HG03378 (cell line): Measurements from ENCODE around the gene PGS1.

ENCODE experiments used
- ATAC-seq: cut with Tn5 transposase; IDR thresholded peaks from one replicate; pipeline ENCODE4 v1.9.1; 2021; ENCODE audit warnings: mild to moderate bottlenecking, moderate library complexity; ENCODE audit not compliant: unreplicated experiment

The PGS1 gene

DNA sequence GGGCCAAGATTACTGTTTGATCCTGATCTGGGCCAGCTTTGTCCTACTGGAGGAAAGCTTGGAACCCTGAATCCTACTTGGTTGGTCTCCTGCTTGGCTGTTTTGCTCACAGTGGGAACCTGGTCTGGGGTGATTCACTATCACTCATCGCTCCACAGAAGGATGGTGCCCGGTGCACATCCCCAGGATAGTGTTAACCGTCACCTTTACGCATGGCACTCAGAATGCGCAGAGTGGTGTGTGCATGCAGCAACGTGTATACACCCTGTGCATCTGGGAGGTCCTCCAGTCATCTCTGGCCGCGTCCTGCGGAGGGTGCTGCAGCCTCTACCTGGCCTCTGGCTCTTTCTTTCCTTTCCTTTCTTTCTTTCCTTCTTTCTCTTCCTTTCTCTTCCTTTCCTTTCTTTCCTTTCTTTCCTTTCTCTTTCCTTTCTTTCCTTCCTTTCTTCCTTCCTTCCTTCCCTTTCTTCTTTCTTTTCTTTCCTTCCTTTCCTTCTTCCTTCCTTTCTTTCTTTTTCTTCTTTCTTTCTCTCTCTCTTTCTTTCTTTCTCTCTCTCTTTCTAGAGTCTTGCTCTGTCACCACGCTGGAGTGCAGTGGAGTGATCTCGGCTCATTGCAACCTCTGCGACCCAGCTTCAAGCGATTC is 31.7 kb upstream of the PGS1 start:
- no peak for ATAC-seq

DNA sequence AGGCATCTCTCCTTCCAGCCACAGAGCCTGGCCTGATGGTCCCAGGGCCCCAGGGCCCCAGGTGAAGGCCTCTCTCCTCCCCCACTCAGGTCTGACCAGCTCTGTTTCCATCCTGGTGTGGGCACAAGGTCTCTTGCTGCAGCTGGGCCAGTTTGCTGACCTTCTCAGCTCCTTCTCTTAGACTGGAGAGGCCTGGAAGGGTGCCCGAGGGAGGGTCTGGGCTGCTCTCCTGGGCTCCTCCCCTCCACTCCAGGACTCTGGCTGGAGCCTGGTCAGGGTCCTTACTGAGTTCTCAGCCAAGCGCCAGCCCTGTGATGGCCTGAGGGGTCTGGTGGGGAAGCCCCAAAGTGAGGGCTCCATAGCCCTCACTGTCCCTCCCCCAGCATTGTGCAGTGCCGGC is 31.0 kb upstream of the PGS1 start:
- ATAC-seq: no peak

DNA sequence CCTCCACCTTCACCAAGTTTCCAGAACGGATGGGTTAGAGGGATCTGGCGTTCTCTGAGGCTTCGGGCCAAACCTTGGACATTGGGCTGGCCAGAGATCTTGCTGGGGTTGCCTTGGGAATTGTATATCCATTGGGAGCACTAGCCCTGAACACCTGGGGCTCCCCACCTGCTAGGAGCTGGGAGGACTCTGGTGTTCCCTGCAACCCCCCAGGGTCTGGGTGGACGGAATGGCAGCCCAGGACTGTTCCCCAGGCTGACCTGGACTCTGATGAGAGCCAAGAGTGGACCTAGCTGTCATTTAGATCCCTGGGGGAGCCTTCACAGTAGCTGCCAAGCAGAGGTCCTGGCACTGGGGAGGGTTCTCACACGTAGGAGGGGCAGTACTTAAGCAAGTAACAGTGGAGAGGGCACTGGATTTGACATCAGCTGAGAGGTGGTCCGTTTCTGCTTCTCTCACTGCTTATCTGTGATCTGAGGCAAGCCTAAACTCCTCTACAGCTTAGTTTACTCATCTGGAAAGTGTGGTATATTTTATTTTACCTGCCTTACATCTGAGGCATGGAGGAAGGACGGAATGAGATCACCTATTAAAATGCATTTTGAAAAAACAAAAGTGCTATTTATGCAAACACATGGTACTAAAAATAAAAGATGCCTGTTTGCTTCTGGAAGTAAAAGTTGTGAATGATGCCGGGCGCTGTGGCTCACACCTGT is 30.2 kb upstream of the PGS1 start:
- no peak for ATAC-seq

DNA sequence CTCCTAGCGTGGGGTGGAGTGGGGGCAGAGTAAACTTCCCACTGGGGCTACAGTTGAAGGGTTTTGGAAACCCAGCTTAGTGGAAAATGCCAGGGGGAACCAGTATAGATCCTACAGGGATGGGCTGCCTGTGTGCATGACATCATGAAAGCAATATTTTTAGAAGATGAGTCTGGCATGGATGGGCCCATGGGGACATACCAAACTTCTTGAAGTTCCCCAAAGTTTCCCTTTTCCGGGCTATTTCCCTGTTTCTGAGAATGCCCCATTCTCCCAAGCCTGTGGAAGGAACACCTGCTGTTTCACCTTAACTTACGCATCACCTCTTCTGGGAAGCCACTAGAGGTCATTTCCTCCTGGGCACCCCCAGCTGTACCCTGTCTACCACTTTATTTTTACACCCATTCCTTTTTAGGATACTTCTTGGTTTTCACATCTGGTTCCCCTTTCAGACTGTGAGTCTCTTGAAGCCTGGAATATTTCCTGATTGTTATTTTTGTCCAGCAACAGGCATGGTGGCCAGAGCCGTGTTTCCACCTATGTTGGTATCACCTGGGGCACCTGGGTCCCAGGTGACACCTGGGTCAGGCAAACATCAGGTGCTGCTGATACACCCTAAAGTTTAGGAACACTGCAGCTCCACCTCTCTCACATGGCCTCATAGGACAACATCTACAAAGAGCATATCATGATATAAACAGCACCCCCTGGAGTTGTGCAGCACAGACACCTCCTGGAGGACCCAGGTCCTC is 28.4 kb upstream of the PGS1 start:
- no peak for ATAC-seq

DNA sequence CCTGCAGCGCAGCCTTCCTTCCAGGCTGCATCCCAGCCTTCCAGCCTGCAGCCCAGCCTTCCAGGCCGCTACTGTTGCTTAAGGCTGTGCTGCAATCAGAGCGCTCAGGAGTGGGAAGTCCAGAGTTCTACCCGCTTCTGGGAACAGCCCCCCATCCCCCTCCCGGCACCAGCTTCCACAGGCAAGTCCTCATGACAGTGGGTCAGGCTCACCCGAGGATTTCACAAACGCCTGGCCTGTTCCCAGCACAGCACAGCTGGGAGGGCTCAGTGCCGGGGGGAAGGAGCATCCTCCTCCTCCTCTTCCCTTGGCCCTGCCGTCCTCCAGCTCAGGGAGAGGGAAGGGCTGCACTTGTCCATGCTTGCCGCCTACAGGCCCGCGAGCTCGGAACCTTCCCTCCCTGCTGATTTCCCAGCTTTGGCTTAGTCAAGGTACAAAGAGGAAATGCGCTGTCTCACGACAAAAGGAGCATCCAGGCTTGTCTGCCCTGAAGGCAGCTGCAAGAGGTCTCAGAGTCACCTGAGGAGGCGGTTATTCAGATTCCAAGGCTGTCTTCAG is 26.9 kb upstream of the PGS1 start:
- ATAC-seq: no peak

DNA sequence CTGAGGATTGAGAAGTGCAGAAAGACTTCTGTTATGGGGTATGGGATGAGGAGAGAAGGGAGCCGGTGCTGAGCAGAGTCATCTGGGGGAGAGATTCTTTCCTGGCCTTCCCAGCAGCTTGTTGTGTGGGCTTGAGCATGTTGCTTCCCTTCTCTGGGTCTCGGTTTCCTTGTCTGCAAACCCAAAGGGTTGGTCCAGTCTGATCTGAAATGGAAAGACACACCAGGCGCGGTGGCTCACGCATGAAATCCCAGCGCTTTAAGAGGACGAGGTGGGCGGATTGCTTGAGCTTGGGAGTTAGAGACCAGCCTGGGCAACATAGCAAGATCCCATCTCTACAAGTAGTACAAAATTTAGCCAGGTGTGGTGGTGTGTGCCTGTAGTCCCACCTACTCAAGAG is 24.6 kb upstream of the PGS1 start:
- no peak for ATAC-seq

DNA sequence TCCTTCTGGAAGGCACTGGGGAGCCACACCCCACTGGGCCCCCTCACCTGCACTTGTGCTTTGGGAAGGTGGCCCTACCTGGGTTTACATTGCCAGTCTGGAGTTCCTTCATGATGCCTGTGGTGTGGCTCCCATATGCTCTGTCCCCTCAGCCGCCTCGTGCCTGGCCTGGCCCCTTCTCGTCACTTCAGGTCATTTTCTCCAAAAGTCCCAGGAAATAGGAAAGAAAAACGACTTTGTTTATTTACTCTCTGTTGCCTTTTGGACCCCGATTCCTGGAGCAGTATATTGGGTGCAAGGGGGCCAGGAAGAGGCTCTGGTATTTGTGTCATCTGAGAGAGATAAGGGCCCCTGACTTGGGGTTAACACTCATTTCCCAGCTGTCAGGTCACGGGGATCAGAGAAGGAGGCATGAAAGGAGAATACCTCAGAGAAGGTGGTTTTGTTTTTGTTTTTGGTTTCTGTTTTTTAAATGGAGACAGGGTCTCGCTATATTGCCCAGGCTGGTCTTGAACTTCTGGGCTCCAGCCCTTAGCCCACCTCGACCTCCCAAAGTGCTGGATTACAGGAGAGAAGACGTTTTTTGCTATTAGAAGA is 23.3 kb upstream of the PGS1 start:
- ATAC-seq: no peak

DNA sequence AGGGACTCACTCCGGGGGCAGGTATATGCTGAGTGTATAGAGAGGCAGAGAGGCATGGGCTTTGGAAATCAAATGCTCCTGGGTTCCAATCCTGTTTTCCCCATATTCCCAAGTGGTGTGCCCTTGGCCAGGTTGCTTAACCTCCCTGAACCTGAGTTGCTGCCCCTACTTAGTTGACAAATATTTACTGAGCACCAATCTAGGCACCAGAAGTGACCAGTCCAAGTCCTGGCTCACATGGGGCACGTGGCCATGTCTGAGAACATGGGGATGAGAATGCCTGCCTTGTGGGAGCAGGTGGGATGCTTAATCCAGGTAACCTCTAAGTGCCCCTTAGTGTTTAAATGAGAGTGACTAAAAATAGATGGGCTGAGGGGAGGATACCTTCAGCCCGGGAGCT is 22.7 kb upstream of the PGS1 start:
- ATAC-seq: no peak

DNA sequence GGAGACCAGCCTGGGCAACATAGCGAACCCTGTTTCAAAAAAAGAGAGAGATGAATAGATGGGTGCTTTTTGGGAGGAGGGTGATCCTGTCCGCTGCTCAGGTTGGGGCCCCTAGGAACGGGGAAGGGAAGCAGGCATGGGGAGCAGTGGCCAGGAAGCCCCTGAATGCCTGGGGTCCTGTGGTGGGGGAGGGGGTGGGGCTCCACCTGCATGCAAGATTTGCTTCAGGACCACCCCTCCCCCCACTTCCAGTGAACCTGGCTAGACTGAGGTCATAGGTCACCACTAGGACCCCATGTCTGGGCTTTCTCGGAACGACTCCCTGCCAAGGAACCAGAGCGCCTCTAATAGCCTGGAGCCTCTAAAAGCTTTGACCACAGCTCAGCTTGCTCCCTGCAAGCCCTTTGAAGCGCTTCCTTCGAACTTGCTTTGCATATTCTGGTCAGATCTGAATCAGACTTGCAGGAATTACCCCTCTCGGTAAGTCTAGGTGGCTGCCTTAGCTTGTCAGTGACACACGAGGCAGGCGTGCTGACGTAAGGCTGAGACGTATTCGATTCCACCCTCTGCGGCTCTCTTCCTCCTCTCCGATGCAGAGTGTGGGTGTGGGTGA is 22.2 kb upstream of the PGS1 start:
- ATAC-seq: peak; percentile 71

DNA sequence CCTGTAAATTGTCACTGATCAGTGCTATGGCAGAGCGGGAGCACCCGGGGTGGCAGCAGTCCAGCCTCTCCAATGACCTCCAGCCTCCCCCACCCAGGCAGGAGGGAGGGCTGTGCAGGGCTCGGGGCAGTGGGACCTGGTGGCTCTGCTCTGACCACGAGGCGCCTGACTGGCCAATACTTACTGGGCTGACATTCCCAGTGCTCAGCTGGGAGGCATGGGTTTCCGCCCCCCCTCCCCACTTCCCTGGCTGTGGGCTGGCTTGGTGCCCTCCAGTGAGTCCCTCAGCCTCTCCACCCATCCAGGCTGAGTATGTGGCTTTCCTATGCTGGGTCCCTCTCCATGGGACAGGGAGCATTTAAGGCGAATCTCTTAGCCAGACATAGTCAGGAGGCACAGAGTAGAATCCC is 21.3 kb upstream of the PGS1 start:
- no peak for ATAC-seq

DNA sequence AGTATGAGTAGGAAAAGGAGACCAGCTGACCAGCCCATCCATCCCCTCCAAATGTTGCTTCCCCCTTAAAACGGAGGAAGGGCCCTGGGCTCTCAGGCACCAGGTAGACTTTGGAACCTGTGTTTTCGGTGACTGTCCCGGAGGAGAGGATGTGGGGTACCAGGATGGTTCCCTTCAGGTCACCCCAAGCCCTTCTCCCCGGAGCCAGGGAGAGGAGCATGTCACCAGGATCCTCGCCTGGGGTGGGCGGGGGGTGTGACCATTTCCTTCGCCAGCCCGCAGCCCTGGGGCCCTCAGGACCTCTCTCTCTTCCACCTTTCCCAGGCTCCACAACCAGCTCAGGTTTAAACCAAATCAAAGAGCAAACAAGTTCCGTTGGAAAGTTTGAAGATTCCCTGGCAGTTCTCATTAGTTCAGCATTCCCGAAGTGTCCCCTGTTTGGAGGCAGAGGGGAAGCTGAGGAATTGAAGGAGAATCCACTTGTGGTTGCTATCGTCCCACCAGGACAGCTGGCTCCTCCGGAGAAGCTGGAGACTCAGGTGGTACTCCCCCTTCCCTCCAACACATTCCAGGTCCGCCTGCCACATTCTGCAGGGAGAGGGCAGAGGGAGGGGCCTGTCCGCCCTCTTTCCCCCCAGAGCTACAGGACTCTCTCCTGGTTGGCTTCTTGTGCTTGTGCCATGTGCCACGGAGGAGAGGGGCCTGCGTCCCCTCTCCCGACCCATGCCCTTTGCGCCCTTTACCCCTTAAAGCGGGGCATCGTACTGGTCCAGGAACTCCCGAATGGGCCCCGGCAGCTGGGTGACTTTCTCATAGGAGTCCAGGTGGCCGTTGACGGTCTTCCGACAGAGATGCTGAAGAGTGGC is 20.5 kb upstream of the PGS1 start:
- ATAC-seq: no peak

DNA sequence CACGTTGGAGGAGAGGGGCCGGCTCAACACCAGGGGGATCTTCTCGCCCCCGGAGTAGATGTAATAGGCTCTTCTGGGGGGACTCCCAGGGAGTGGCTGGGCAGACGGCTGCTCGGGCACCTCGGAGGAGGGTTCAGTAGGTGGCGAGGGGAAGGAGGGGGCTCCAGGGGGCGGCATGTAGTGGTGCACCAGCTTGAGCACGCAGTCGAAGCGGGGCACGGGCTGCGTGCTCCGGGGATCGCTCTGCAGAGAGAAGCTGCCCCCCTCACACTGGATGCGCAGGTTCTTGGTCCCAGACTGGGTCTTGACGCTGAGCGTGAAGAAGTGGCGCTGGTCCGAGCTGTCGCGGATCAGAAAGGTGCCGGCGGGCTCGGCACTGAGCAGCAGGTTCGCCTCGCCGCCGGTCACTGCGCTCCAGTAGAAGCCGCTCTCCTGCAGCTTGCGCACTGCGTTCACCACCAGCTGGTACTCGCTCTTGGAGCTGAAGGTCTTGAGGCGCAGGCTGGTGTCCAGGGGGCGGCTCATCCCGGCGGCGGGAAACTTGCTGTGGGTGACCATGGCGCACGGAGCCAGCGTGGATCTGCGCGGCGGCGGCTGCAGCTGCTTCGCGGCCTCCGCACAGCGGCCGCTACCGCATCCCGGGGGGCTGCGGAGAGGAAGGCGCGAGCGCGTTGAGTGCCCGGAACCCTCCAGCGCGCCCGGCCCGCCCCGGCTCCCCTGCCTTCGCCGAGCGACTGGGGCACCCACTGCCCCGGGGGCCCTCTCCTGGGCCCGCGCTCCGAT is 19.7 kb upstream of the PGS1 start:
- ATAC-seq: no peak

DNA sequence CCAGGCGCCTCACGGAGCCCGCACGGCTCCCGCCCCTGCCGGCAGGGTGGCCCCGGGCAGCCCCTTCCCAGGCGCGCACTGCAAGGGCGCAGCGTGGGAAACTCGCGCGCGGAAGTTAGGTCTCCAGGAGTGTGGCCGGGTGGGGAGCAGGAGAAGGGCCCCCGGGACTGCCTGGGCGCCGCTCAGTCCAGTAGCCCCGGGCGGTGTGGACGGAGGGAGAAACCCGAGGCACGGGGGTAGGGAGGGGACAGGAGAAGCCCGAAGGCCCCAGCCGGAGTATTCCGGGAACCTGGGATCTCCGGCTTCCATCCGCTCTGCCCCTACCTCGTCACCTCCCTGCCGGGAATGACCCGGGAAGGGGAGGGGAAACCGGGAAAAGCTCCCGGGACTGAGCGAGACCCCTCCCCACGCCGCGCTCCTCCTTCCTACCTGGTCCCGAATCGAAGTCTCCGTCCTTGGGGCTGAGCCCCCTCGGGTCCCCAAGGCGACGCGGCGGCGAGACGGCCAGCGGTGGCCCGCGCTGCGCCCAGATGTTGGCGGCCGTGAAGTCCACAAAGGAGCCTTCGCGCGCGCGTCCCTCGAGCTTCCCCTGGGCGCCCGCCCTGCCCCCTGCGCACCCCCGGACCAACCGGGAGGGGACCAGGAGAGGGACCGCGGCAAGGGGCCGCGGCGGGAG is 19.0 kb upstream of the PGS1 start:
- ATAC-seq: no peak

DNA sequence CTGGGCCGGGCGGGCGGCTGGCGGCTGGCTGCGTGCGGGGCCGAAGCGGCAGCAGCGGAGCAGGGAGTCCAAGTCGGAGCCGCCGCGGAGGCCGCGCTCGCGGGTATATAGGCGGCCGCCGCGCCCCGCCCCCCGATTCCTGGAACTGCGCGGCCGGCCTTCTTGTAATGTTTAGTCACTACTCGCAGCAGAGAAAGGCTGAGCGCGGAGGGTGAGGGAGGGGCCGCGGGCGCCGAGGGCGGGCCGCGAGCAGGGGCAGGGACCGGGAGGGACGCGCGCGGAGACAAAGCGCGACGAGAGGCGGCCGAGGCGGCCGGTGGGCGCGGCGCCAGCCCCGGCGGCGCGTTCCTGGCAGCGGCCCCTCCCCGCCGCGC is 18.5 kb upstream of the PGS1 start, which contains the start of gene SOCS3:
TSS of gene SOCS3 (minus strand) at position 81 of the 374 bp plus-strand sequence. CDS start 982 bp downstream, outside the sequence.
- no peak for ATAC-seq

DNA sequence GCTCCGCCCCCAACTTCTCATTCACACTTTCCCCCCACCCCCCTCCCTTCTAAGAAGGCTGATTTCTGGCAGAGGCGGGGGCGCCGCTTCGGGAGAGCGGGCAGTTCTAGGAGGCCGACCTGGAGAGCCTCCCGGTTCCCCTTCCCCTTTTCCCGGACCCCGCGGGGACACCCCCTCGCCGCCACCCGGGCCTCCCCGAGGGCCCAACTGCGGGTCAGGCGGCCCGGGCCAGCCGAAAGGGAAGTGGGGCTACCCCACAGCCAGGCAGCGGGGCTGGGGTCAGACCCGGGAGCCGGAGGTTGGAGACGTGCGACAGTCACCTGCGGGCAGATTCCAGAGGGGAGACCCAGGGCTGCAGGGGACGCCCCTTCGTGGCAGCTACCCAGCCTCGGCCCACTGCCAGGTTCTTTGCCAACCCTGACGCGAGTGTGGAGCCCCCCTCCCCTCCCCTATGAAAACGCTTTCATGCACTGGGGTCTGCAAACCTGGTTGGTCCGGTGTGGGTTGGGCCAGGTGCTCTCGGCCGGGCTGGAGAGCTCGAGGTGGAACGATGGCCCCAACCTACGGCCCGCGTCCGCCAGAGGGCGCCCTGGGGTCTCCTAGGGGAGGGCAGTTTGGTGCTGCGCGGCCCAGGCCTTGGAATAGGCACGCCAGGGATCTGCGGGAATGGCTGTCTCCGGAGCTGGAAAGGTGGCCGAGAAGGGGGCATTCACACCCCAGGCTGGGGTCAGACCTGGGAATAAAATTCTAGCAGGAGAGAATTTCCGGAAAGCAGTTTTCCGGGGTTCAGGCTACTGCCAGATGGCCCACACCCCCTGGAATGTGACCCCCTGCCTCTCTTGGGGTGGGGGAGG is 17.9 kb upstream of the PGS1 start:
- no peak for ATAC-seq

DNA sequence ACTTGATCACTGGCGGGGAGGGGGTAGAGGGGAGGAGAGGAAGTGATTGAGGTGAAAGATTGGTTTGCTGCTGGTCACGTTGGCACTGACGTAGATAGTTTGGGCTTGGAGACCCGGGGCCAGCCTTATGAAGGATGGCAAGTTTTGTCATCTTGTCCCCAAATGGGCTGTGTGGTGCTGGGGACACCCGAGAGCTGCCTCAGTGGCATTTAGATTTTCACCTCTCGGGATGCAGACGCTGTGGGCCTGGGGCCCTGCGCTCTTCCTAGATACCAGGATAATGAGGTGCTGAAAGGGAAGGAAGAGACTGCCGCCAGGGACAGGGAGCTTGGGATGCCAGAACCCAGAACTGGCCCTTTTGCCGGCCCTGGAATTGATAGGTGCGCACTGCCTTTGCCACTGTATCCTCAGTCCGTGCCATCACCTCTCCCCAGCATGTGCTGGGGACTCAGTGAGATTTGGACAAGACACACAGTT is 17.2 kb upstream of the PGS1 start:
- ATAC-seq: no peak

DNA sequence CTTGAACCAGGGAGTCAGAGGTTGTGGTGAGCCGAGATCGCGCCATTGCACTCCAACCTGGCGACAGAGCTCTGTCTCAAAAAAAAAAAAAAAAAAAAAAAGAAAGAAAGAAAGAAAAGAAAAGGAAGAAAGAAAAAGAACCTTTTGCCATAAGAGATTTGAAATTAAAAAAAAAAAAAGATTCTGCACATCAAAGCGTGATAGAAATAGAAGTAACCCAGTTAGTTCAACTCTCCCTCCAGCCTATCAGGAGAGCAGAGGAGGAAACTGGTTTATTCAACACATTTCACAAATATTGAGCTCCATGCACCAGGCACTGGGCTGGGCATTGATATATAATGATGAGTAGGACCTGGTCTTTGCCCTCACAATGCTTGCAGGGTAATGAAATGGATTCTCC is 16.2 kb upstream of the PGS1 start:
- no peak for ATAC-seq

DNA sequence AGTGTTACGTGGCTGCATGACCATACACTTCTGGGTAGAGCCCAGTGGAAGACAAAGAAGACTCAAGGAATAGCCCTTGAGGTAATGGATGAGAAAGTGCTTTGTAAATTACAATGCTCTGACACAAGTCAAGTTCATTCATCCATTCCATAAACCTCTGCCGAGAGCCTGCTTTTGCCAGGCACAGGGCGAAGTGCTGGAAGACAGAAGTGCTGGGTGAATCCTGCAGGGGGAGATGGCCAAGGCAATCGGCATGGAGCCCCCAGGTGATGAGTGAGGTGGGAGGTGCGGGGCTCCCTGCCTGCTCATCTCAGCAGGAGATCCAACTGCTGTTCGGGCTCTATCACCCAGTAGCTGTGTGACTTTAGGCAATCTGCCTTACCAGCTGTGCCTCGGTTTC is 15.8 kb upstream of the PGS1 start:
- no peak for ATAC-seq
